Subcutaneous abdominal adipose tissue (tissue), 5 donors: ENCODE measurements around the gene GLDN.

Source experiments
- H3K27ac ChIP-seq: one replicate; pipeline ENCODE4 v1.7.0; 2013; ENCODE audit warnings: low read depth, mild to moderate bottlenecking, inconsistent platforms, low read length, moderate library complexity
- H3K27me3 ChIP-seq, 5 donors: one replicate each; pipeline ENCODE4 v1.7.0; 2013; ENCODE audit warnings: low read length in 5 of 5, inconsistent platforms in 1 of 5; ENCODE audit not compliant: control insufficient read depth in 5 of 5, insufficient read depth in 4 of 5
- H3K36me3 ChIP-seq, 5 donors: one replicate each; pipeline ENCODE4 v1.7.0; 2013; ENCODE audit warnings: low read length in 5 of 5; ENCODE audit not compliant: control insufficient read depth in 5 of 5, insufficient read depth in 5 of 5
- H3K4me1 ChIP-seq, 5 donors: one replicate each; pipeline ENCODE4 v1.7.0; 2013; ENCODE audit warnings: low read length in 5 of 5, mild to moderate bottlenecking in 3 of 5, moderate library complexity in 1 of 5; ENCODE audit not compliant: control insufficient read depth in 5 of 5, insufficient read depth in 5 of 5
- H3K4me3 ChIP-seq, 5 donors: one replicate each; pipeline ENCODE4 v1.7.0; 2013; ENCODE audit warnings: low read length in 5 of 5, low read depth in 1 of 5
- H3K9ac ChIP-seq, 5 donors: one replicate each; pipeline ENCODE4 v1.7.0; 2013; ENCODE audit warnings: low read length in 5 of 5, mild to moderate bottlenecking in 4 of 5, moderate library complexity in 3 of 5
- H3K9me3 ChIP-seq, 5 donors: one replicate each; pipeline ENCODE4 v1.7.0; 2013; ENCODE audit warnings: low read length in 5 of 5; ENCODE audit not compliant: control insufficient read depth in 5 of 5
- donor health status: healthy.
- donor health status: healthy.
- donor health status: healthy.
- donor health status: healthy.
- donor health status: healthy.

Gene GLDN

DNA sequence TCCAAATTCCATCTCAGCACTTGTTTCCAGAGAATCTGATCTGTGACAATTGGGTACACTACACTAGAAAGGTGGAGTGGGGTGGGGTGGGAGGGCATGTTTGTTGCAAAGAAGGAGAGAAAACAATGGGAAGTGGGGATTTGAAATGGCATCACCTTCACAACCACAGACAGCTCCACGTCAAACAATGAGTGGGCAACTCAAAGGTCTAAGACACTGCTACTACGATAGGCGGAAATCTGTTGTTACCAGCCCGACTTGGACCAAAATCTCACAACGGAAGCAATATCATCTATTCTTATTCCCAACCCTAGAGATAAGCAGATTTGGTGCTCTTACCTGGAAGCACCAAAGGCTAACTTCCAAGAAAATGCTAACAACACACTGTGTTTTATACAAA is 6.4 kb upstream of the GLDN start:
- H3K36me3 ChIP-seq, result no peaks in the 10 kb centered on the region
- no peak overlapping the region for H3K27ac ChIP-seq
- peaks cover 4 to 44% (median 14%) of the 10 kb centered on the region in 5 donors for H3K4me1 ChIP-seq
- no peak overlapping the region for H3K9ac ChIP-seq
- H3K4me3 ChIP-seq, result no peak overlapping the region
- H3K27me3 ChIP-seq, result no peaks in the 10 kb centered on the region
- no peaks in the 10 kb centered on the region for H3K9me3 ChIP-seq

DNA sequence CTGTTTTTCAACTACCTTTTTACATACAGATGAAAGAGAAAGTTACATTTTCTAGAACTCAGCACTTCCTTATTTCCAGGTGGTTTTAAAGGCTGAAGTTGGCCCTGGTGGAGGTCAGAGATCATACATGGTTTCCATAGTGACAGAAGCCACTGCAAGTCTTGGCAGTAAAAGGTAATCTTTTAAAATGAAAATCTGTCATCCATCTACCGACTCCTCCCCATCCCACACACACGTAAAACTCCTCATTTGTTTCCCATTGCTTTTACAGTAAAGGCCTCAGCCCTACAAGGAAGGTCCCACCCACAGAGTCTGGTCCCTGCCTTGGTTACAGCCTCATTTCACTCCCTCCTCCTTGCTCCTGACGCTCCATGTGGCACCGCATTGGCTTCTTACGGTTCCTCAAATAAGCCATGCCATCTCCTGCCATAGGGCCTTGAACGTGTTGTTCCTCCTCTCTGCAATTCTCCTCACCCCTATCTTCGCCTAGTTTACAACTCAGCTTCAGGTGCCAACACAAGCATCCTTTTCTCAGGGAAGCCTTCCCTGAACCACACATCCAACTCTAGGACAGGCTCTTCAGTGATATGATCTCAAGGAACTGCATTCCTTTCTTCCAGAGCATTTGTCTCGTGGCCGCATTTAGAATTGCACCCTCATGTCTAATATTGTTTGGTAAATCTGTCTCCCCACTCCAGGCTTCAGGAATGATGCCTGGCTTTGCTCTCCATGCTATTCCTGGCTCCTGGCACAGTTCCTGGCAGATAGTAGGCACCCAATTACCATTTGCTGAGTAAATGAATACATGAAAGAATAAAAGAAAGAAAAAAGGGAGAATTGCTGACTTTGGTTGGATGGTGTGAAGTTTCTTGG is 5.7 kb upstream of the GLDN start:
- H3K27me3 ChIP-seq, result peaks cover 0 to 2% (median 0%) of the 10 kb centered on the region in 5 donors
- H3K4me1 ChIP-seq, result peaks cover 4 to 46% (median 15%) of the 10 kb centered on the region in 5 donors
- H3K4me3 ChIP-seq, result no peak overlapping the region
- no peak overlapping the region for H3K27ac ChIP-seq
- no peak overlapping the region for H3K9ac ChIP-seq
- no peaks in the 10 kb centered on the region for H3K36me3 ChIP-seq
- no peaks in the 10 kb centered on the region for H3K9me3 ChIP-seq

DNA sequence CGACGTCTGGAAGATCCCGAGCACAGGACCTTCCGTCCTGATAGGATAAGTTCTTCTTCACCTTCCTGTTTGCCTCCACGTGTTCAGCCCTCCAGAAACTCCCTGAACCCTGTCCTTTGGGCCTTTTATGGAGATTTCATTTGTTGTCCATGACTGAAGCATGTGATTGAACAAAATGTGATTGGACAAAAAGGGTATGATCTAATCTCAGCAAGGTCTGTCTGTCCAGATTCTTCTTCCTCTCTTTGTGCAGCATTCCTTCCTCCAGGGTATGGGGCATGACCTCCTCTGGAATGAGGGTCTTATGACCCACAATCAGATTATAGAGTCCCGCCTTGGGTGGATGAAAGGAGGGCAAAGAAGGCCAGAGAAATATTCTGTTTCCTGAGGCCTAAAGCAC is 3.0 kb upstream of the GLDN start, which contains the start of gene CYP19A1:
CYP19A1 (minus strand) TSS at position 101 of the 400 bp plus-strand sequence. CDS start 95,684 bp downstream, outside the sequence.
- no peak within 1 kb of the TSS for H3K27ac ChIP-seq
- no peaks in the 10 kb centered on the region for H3K9me3 ChIP-seq
- H3K27me3 ChIP-seq, result peaks cover 0 to 17% (median 5%) of the 10 kb centered on the region in 5 donors
- peaks cover 3 to 46% (median 25%) of the 10 kb centered on the region in 5 donors for H3K4me1 ChIP-seq
- no peak within 1 kb of the TSS for H3K9ac ChIP-seq
- H3K4me3 ChIP-seq, result no peak within 1 kb of the TSS
- no peaks in the 10 kb centered on the region for H3K36me3 ChIP-seq

DNA sequence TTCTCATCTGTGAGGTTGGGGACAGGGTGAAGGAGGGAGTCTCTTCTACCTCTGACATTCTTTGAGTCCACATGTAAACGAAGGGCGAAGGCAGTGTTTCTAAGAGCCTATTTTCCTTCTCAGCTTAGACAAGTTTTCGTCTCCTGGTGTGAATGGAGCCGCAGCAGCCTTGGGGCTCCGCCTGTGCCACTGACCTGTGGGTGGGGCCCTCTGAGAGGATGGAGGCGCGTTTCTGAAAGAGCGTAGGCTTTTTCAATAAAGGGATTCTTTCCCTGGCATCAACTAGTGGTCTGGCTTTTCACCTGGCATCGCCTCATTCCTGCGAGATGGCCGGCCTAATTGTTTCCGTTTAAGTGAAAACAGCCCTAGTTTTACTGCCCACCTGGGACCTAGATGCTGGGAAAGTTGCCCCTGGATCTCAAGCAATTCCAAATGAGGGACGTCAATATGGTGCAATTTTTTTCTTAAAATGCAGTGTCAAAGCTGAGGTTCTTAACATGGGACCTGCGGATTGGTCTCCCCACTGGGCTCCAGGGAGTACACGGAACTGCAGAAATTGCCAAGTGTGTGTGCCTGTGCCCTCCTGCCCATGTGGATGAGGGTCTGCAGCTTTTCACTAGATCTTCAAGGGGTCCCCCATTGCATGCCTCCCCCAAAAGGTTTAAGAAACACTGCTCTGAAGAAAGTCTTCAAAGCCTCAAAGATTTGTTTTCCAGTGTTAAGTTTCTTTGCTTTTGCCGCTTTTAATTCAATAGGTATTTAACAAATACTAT is 958 bp downstream of the GLDN start:
- Histone ChIP-seq H3K4me1 (peaks cover 2 to 26% (median 20%) of the 10 kb centered on the region in 5 donors), H3K9me3 (no peaks in the 10 kb centered on the region), H3K4me3 (peak overlapping the region; percentile 67 to 84 (median 71)), H3K27ac (peak overlapping the region; percentile 78), H3K27me3 (peaks cover 0 to 17% (median 5%) of the 10 kb centered on the region in 5 donors), H3K36me3 (no peaks in the 10 kb centered on the region), H3K9ac (peak overlapping the region in 4 of 5 donors; percentile 7 to 65 (median 30))

DNA sequence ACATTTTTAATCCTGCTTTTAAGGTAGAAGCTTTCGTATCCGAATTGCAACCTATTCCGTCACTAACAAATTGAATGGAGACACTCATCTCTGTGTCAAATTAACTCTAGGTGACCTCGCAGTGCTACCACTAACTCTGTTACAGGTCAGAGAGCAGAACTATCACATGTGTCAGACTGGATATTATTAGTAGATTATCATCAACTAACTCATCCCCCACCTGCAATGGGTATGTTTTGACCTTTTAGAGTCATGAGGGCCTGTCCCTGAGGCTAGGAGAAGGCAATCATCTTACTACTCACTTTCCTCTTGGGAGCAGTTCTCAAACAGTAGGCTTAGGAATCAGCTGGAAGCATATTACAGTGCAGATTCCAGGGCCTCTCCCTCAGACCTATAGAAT is 2.0 kb downstream of the GLDN start:
- Histone ChIP-seq H3K9me3 (no peaks in the 10 kb centered on the region), H3K36me3 (no peaks in the 10 kb centered on the region), H3K27ac (no peak overlapping the region), H3K9ac (no peak overlapping the region), H3K4me3 (no peak overlapping the region), H3K4me1 (peaks cover 2 to 27% (median 20%) of the 10 kb centered on the region in 5 donors), H3K27me3 (peaks cover 0 to 17% (median 5%) of the 10 kb centered on the region in 5 donors)

DNA sequence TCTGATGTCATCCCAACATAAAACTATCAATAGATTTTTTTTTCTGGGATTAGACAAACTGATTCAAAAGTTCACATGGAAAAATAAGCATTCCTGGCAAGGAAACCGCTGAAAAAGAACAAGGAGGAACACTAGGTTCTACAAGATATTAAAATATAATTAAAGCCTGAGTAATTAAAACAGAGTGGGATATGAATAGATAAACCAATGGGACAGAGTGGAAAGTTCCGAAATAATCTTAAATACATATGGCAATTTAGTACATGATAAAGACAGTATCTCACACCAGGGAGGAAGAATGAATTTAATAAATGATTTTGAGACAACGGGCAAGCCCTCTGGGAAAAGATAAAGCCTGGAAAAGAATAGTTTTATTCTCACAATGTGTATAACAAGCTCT is 4.7 kb downstream of the GLDN start:
- Histone ChIP-seq H3K4me1 (peaks cover 4 to 45% (median 40%) of the 10 kb centered on the region in 5 donors), H3K9me3 (no peaks in the 10 kb centered on the region), H3K9ac (no peak overlapping the region), H3K36me3 (no peaks in the 10 kb centered on the region), H3K4me3 (no peak overlapping the region), H3K27ac (no peak overlapping the region), H3K27me3 (peaks cover 0 to 14% (median under 1%) of the 10 kb centered on the region in 5 donors)

DNA sequence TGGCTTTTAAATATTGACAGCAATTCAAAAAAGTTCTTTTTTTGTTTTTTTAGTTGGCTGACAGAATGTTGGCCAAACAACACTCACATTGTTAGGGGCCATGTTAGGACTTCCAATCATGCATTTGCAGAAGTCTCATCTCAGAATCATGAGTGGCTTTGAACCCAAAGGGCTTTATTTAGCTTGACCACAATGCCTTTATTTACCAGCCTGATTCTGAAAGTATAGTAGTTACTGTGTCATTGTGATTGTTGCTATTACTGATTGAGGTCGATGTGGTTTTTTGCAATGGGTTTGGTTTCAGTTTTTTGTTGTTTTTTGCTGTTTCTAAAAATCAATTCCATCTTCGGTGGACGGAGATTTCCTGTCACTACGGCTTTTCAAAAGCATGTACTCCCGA is 7.2 kb downstream of the GLDN start:
- peaks cover 2 to 40% (median 27%) of the 10 kb centered on the region in 5 donors for H3K4me1 ChIP-seq
- H3K36me3 ChIP-seq, result no peaks in the 10 kb centered on the region
- no peaks in the 10 kb centered on the region for H3K9me3 ChIP-seq
- peak overlapping the region; percentile 58 for H3K27ac ChIP-seq
- peak overlapping the region in 1 of 5 donors; percentile 51 for H3K9ac ChIP-seq
- H3K27me3 ChIP-seq, result no peaks in the 10 kb centered on the region
- H3K4me3 ChIP-seq, result peak overlapping the region in 4 of 5 donors; percentile 2 to 18 (median 10)

DNA sequence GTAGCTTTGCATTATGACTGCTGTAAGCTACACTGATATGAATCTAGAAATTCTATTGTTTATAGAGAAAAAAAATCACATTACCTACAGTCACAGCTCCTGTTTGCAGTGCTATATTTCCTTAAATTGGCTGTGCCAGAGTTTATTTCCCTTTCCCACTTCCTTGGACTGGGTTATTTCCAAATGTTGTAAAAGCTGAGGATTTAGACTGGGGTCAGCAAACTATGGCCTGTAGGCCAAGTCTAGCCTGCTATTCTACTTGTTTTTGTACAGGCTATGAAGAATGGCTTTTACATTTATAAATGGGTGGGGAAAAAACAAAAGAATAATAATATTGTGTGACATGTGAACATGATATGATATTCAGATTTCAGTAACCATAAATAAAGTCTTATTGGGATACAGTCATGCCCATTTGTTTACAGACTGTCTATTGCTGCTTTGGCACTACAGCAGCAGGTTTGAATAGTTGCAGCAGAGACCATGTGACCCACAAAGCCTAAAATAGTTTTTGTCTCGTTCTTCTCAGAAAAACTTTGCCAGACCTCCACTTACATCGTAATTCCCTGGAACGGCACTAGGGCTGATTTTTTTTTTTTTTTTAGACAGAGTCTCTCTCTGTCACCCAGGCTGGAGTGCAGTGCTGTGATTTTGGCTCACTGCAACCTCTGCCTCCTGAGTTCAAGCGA is 7.8 kb downstream of the GLDN start:
- H3K9me3 ChIP-seq, result no peaks in the 10 kb centered on the region
- H3K4me3 ChIP-seq, result peak overlapping the region in 4 of 5 donors; percentile 2 to 18 (median 10)
- H3K36me3 ChIP-seq, result no peaks in the 10 kb centered on the region
- peak overlapping the region in 3 of 5 donors; percentile 5 to 51 (median 49) for H3K9ac ChIP-seq
- H3K27ac ChIP-seq, result peak overlapping the region; percentile 58
- H3K27me3 ChIP-seq, result no peaks in the 10 kb centered on the region
- H3K4me1 ChIP-seq, result peaks cover 2 to 40% (median 22%) of the 10 kb centered on the region in 5 donors

DNA sequence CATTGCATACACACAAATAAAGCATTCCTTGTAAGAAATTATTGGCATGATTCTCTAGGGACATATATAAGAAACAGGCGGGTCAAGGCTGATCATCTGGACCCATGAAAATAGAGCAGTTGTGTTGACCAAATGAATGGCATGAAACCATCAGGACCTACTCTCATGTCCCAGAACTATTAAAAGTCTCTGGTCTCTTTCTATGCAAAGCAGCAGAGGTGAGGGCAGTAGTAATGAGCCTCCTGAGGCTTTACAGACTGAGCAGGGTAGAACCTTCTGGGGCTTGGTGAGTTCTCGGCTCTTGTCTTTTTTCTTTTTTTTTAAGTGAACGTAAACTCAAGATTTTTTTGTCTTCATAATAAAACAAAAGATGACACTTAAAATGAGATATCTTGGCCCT is 9.3 kb downstream of the GLDN start:
- Histone ChIP-seq H3K9ac (no peak overlapping the region), H3K36me3 (no peaks in the 10 kb centered on the region), H3K27ac (no peak overlapping the region), H3K4me1 (peaks cover 2 to 40% (median 22%) of the 10 kb centered on the region in 5 donors), H3K4me3 (no peak overlapping the region), H3K9me3 (no peaks in the 10 kb centered on the region), H3K27me3 (no peaks in the 10 kb centered on the region)
